ENCODE data around the gene SHCBP1.
"Not testable (repeated sequence)": the region's sequence is repeated elsewhere in the genome, so short reads cannot be mapped to it uniquely, and the experiment has no call there.

The SHCBP1 gene

GRCh38 chr16:46621006-46621933 is at the start of gene SHCBP1:
SHCBP1 (minus strand) TSS chr16:46621379; CDS start chr16:46621359, 20 bp downstream.
- DNase-seq: peak; percentile 20

- no peak for DNase-seq
Observed at GRCh38 chr16:46662123-46662522, 40.9 kb upstream of the SHCBP1 start.

GRCh38 chr16:46658925-46659324 is 37.7 kb upstream of the SHCBP1 start:
- DNase-seq: no peak

GRCh38 chr16:46651305-46651704 is 30.1 kb upstream of the SHCBP1 start:
- DNase-seq: no peak

DNA sequence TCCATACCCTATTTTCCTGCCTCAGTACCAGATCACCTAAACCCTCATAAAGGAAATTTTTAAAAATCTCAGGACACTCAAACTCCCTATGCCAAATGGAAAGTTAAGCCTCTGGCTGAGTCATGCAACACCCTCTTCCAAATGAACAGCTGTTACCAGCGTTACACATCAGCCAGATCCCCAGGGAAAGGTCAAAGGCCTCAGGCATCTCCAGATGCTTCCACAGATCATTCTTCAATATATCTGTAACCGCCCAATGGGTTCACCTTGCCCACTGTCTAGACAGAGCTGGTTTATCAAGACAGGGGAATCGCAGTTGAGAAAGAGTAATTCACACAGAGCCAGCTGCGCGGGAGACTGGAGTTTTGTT is 29.1 kb upstream of the SHCBP1 start:
- DNase-seq: no peak

- no peak for DNase-seq
Observed at GRCh38 chr16:46649588-46650253, 28.5 kb upstream of the SHCBP1 start.

- no peak for DNase-seq
Observed at GRCh38 chr16:46648656-46649055, 27.5 kb upstream of the SHCBP1 start.

GRCh38 chr16:46638947-46639925 is 18.1 kb upstream of the SHCBP1 start:
- no peak for DNase-seq

GRCh38 chr16:46632778-46633733 is 11.9 kb upstream of the SHCBP1 start:
- peak; percentile 31 for DNase-seq

DNA sequence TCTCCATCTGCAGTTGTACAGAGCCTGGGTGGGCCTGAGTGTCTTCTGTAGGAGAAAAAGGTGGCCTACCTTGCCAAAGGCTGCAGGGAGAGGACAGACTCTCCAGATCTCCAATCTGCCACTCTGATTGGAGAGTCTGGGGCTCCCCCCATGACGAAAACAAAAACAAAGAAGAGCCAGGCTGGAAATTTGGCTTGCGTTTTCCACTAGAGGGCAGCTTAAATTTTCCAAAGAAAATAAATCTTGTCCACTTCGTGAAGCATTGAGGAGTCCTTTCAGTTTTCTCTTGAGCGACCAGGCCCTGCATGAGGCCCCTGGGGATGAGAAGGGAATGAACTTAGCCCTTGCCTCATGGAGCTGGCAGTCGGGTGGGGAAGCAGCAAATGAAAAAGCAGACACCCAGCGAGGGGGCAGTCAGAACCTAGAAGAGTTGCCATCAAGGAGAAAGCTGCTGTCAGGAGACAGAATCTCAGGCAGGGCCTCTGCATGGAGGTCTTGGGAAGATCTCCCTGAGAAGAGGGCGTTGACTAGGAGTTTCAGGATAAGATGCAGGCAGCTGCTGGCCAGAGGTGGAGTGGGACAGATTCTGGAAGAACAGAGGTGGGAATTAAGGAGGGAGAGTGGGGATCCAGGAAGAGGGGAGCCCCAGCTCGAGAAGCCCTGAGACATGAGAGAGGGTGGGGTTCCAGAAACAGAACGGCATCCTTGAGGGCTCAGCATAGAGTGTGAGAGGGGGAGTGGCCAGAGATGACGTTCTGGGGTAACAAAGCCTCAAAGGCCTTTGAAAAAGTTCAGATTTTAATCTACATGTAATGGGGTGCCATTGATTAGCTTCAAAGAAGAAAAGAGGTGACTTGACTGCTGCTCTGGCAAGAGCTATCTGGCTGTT is 8.4 kb upstream of the SHCBP1 start:
- no peak for DNase-seq

DNA sequence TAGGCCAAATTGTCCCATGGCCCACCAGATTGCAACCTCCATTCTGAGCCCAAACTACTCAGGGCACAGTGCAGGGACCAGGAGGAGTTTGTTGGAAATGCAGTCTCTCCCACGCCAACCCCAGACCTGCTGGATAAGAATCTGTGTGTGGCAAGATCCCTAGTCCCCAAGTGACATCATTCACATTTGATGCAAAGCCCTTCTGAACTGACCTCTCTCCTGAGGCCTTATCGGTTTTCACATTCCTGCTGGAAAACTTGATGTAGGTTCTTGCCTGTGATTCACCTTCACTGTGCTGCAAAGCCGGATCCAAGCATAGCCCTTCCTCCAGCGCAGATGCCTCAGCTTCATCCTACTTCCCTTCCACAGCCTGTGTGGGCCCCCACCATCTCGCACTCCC is 6.6 kb upstream of the SHCBP1 start:
- no peak for DNase-seq

GRCh38 chr16:46626681-46627080 is 5.5 kb upstream of the SHCBP1 start:
- DNase-seq: not testable (repeated sequence)

GRCh38 chr16:46624862-46625261 is 3.7 kb upstream of the SHCBP1 start:
- not testable (repeated sequence) for DNase-seq

GRCh38 chr16:46623707-46624106 is 2.5 kb upstream of the SHCBP1 start:
- DNase-seq: not testable (repeated sequence)

DNA sequence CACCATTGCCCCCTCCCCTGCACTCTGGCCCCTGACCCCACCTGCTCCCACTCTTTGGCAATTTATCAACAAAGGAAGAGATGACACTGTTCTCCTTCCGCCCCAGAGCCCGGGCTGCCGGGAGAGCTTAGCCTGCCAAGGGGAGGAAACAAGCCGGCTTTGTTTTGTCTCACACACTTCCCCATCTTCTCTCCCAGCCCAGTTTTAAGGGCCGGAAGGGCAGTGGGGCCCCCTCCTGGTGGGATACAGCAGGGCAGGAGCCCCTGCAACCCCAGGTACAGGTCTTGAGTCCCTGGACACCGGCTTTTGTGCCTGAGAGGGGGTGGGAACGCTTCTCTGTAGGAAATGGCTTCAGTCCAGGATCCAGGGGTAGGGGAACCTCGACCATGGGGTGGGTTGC is 2.1 kb upstream of the SHCBP1 start:
- not testable (repeated sequence) for DNase-seq

- DNase-seq: no peak
Observed at GRCh38 chr16:46621934-46622676, 926 bp upstream of the SHCBP1 start.

DNA sequence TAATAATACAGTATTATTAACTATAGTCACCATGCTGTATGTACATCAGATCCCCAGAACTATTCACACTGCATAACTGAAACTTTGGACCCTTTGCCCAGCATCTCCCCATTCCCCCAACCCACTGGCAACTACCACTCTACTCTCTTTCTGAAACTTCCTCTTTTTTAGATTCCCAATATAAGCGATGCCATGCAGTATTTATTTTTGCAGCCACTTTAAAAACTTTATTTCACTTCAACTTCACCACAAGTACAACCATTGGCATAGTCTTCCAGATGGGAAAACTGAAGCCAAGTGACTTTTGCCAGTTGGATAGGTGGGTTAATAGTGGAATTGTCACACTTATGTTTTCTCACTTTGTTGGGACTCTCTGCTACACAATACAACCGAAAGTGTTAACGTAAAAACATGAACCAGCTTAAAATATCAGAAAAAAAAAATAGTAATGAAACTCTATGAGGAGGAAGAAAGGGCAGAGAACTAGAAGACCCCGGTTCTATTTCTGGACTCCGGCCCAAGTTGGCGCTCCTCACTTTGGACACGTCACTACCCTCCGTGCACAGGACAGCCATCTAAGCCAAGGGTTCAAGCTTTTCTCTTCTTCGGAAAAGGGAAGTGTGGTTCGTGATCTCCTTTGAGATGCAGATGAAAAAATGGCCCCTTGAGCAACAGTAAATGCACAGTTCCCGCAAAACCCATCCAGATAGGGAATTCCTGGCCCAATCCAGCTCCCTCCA is 743 bp downstream of the SHCBP1 start:
- DNase-seq: no peak

GRCh38 chr16:46618516-46618915 is 2.7 kb downstream of the SHCBP1 start:
- DNase-seq: no peak

- no peak for DNase-seq
Observed at GRCh38 chr16:46614006-46614405, 7.2 kb downstream of the SHCBP1 start.
